HG02970 (cell line): Measurements from ENCODE around the gene TMEM239.

Experiments used
- ATAC-seq: cut with Tn5 transposase; IDR thresholded peaks from one replicate; pipeline ENCODE4 v1.9.1; 2021; ENCODE audit warnings: mild to moderate bottlenecking, moderate library complexity, moderate number of reproducible peaks; ENCODE audit not compliant: unreplicated experiment, low FRiP score

Gene TMEM239

DNA sequence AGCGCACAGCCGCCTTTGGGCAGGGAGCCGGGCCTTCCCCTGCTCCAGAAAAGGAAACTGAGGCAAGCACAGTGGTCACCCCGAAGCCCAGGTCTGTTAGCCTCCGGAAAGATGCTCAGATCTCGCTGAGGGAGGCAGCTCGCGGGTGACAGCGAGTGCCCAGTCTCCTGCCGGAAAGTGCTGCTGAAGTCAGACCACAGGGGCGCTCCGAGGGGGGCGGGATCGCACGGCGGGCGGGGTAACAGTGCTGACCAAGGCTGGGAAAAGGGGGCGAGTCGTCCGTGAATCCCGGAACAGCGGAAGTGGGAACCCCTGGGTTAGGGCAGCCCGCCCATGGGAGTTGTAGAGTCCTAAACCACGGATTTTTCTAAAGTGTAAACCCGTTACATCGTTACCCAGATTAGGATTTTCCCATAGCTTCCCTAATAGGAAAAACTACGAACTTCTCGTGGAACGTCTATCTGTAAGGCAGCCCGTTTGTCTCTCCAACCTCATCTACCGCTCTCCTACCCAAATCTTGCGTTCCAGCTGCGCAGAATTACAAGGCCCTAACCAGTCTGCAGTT lies 24.9 kb downstream of the TMEM239 start:
- ATAC-seq = peak; percentile 28

DNA sequence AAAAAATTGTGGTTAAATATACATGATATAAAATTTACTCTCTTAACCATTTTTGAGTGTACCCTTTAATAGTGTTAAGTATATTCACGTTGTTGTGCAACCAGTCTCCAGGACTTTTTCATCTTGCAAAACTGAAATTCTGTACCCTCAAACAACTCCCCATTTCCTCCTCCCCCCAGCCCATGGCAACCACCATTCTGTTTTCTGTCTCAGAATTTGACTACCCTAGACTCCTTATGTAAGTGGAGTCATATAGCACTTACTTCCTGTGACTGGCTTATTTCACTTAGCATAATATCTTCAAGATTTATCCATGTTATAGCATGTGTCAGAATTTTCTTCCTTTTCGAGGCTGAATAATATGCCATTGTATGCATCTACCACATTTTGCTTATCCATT lies 29.4 kb downstream of the TMEM239 start:
- ATAC-seq = no peak

DNA sequence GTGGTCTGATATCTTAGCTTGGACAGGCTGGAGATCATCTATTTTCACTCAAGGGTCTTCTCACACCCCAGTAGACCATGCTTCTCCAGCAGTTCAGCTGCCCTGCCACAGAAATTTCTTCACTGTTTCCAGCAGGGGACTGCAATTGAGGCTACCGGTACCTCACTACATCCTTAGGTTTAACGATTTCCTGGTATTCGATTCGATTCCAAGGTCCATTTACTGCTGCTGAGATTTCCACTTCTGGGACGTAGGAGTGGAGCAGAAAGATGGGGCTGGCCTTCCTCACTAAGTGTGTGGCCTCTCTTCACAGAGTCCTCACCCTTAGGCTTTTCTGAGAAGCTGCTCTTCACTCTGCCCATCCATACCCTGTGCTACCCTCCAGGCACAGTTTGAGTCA lies 30.5 kb downstream of the TMEM239 start:
- no peak for ATAC-seq

DNA sequence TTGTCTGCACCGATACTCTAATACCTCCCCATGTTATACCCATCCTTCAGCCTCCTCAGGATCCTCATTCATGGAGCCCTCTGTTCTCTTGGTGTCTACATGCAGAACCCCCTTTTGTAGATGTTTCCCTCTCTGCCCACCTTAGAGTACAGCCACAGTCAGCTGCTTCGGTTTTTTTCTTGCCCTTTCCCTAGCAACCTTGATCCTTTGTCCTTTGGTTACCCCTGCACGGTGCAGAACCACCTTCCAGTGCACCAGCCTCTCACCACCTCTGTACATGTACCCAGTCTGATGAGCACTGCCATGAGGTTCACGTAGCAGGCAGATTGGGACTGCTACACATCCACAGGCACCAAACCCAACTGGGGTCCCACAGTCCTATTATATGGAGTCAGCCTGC lies 31.6 kb downstream of the TMEM239 start:
- ATAC-seq = no peak

DNA sequence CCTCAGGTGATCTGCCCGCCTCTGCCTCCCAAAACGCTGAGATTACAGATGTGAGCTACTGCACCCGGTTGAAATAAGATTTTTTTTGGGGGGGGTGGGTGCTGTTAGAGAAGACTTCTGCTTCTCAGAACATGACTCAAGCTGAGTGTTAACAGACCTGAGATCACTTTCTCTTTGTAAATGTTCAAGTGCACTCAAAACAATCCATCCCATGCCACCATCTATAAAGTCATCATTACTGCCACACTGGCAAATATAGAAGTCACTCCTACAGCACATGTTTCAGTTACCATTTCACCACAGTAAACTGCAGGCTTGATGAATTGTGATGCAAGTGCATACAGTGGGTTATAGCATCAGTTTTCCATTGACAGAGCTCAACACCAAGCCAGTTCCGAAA lies 33.4 kb downstream of the TMEM239 start:
- ATAC-seq = no peak

DNA sequence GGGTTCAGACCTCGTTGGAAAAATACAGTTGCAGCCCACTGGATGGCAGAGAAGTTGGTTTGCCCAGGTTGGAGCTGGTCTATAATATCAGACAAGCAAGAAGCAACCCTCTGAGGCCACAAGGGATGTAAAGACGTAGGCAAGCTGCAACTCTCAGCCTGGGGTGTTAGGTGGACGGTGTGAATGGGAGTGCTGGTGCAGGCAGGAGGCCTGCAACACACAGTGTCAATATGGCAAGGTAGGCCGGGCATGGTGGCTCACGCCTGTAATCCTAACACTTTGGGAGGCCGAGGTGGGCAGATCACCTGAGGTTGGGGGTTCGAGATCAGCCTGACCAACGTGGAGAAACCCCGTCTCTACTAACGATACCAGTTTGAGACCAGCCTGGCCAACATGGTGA lies 34.9 kb downstream of the TMEM239 start:
- ATAC-seq = no peak

DNA sequence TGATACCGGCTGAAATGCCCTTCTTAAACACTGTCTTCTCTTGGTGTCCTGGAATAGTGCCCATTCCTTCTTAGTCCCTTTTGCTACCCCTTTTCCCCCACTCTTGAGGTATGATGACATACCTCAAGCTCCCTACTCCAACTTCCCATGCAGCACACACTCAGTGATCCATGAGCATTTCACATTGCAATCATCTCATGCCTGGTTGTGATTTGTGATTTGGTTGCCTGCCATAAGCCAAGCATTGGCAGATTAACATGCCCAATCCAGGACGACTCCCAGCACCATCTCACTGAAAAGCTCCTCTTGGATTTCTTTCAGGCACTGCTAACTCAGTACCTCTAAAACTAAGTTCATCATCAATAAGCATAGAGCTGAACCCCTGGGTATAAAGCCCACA lies 42.4 kb downstream of the TMEM239 start:
- no peak for ATAC-seq

- ATAC-seq = no peak
These were observed 43.4 kb downstream of the TMEM239 start for GRCh38 chr20:2859330-2860121.

- no peak for ATAC-seq
These were observed 48.5 kb downstream of the TMEM239 start for GRCh38 chr20:2864626-2865025.

DNA sequence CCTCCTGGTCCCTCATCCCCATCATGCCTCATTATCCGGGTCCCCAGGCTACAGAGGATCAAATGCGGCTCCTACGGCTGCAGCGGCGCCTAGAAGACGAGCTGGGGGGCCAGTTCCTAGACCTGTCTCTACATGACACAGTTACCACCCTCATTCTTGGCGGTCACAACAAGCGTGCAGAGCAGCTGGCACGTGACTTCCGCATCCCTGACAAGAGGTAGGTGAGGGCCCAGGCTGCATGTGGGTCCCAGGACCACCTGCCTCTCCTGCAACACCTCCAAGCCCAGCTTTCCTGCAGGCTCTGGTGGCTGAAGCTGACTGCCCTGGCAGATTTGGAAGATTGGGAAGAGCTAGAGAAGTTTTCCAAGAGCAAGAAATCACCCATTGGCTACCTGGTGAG lies 48.9 kb downstream of the TMEM239 start:
- no peak for ATAC-seq

- no peak for ATAC-seq
These were observed 49.5 kb downstream of the TMEM239 start for GRCh38 chr20:2865630-2866029.

DNA sequence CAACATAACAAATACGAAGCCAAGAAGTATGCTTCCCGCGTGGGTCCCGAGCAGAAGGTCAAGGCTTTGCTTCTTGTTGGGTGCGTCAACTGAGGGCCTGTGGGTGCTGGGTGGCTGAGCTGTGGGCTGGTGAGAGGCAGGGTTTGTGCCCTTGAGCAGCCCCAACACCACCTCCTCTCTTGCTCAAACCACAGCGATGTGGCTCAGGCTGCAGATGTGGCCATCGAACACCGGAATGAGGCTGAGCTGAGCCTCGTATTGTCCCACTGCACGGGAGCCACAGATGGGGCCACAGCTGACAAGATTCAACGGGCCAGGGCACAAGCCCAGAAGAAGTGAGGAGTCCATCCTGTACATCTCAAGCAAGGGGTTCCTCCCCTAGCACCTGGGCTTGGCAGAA lies 50.1 kb downstream of the TMEM239 start:
- ATAC-seq = no peak

GRCh38 chr20:2867081-2867864 lies 51.1 kb downstream of the TMEM239 start:
- ATAC-seq = no peak
